ENCODE results near the gene CHRNA4.

The CHRNA4 gene

DNA sequence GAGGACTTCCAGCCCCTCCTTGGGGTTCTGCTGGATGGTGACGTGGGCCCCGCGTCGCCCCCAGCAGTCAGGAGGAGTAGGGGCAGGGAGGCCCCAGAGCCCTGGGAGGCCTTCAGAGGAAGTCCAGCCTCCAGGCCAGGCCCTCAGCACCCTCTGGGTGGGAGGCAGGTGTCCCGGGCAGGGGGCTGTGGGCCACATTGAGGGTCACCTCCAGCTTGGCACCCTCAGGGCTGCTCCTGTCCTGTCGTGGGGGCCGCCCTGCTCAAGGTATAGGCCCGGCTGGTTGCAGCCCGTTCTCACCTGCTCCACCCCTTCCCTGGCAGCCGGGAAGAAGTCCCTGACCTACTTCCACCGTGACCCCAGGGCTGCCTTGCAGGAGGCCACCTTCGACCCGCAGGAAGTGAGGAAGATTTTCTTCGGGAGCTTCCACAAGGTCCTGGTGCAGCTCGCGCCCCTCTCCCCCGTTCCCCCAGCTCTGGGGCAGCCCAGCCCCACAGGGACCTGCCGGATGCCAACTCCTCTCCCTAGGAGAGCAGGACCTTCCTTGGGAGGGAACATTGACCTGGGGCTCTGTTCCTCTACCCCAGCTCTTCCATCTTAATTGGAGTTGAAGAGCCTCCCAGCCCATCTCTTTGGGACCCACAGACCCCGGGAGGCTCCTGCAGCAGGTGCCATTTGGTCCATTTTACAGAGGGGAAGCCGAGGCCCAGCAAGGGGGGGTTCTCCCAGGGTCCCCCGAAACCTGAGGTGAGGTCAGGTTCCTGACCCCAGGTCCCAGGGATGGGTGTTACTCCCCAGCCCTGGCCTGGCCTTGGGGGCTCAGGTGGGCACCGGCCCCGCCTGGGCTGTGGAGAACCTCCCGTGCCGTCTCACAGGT, 41.7 kb downstream of the CHRNA4 start:
- DNase-seq = no peak

DNA sequence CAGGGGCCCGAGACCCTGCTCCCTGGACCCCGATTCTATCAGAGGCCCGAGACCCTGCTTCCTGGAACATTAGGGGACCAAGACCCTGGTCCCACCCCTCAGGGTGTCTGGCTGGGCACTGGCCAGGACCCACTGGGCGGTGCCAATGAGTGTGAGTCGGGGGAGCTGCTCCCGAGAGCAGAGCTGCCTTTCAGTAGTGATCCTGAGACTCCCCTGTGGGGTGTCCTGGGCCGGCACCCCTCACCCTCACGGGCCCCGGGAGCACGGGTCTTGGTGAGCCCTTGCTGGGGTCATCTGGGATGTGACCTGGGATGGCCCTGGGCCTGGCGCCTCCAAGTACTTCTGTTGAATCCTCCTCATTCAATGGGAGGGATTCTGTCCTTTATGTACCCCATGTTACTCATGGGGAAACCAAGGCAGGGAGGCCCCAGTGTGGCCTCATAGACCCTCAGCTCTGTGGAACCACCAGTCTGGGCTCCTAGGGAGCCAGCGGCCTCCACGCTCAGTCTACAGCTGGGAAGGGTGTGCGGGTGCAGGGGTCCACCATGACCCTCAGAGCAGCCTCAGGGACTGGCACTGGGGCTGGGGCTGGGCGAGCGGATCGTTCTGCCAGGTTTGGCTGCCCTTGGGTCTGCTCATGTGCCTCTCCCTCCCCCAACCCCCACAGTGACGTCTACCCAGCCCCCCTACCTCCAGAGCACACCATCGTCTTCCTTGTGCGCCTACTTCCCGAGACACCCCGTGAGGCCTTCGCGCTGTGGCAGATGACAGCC, 42.6 kb downstream of the CHRNA4 start:
- no peak for DNase-seq

DNA sequence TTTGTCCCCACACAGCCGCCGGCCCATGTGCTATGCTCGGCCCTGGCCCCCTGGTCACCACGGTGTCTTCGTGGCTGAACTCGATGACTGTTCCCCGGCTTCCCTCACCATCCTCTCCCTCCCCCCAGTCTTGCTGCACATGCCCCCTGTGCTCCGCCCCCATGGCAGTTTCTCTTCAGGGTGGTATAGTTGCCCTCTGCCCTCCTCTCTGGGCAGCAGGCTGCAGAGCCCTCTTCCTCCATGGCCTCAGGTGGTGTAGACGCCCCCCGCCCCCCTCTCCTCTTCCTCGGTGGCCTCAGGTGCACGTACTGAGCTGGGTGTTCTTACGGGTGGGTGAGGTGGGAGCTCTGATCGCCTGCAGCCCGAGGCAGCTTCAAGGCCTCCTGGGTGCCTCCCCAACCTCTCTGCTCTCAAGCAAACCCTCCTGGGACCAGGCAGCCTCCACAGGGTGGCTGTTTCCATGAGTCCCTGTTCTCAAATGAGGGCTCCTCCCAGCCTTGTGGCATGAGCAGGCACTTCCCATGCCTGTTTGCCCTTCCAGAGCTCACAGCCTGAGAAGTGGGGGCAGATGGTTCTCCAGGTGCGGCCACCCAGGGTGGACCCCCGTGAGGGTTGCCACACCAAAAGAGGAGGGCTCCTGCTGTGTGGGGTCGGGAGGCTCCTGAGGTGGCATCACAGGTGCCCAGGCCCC, 43.4 kb downstream of the CHRNA4 start:
- no peak for DNase-seq

DNA sequence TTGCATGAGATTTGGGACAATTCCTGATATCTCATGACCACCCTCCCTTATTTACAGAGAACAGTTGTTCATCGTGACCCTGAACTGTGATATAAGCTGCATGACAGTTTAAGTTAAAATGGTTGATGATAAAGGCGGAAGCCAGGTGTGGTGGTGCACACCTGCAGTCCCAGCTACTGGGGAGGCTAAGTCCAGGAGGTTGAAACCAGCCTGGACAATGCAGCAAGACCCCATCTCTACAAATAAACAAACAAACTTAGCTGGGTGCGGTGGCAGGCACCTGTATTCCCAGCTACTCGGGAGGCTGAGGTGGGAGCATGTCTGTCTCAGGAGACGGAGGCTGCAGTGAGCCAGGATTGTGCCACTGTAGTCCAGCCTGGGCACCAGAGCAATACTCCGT, 44.1 kb downstream of the CHRNA4 start:
- DNase-seq = no peak

DNA sequence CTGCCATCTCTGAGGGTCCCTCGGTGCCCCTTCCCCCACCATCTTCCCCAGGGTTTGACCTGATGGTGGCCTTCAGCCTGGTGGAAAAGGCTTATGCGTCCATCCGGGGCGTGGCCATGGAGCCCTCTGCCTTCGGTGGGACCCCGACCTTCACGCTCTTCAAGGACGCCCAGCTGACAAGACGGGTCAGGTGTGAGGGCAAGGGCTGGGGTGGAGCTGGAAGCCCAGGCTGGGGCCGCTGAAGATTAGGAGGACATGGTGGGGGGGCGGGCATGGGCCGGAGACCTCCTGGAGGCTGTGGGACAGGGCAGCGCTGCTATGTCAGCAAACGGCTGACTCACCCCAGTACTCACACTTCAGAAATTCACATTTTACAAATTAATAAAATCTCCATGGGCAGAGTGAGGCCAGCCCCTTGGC, 44.6 kb downstream of the CHRNA4 start:
- DNase-seq = no peak

DNA sequence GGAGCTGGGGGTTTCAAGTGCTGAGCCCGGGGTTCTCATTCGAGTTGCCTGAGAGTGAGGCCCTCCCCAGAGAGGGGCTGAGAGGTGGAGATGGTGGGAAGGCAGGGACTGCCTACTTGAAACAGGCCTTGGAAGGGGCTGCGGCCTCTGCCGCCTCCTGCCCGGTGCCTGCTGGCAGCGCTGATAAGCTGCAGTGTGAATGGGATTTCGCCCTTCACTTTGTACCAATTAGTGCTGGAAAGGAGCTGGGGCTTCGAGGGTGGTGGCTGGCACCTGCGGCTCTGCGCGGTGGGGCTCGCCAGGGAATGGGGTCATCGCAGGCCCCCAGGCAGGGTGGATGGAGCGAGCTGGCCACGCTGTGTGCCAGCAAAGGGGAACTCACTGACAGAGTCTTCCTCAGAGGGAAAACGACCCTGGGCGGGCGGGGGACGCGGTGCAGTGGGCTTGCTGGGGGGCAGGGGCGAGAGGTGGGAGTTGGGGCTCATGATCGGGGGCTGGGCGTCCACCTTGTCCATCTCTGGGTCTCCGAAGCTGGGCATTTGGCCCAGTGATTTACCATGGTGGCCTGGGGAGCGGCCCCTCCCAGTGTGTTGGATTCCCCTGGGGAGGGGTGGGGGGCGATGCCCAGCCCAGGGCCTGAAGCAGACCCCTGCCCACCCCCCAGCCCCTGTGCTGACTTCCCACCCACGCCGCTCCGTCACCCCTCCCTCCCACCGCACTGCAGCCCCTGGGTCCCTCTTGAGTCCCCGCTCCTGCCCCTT, 45.2 kb downstream of the CHRNA4 start:
- DNase-seq = no peak

DNA sequence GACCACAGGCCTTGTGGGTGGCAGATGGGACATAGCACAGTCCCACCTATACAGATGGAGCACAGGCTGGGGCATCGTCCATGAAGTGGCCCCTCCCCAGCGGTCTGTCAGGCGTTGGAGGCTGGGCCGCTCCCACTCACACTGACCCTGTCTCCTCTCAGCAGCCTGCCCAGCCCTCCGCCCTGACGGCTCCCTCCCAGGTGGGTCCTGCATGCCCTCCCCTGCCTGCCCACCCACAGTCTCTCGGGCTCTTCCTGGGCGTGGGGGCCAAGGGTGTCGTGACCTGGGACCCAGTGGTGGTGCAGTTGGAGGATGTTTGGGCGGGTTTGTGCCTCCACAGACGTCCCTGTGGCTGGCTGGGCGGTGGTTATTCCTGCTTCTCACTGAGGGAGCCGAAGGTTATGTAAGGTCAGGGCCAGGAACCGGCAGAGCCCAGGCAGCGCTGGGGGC, 45.9 kb downstream of the CHRNA4 start:
- DNase-seq = no peak

DNA sequence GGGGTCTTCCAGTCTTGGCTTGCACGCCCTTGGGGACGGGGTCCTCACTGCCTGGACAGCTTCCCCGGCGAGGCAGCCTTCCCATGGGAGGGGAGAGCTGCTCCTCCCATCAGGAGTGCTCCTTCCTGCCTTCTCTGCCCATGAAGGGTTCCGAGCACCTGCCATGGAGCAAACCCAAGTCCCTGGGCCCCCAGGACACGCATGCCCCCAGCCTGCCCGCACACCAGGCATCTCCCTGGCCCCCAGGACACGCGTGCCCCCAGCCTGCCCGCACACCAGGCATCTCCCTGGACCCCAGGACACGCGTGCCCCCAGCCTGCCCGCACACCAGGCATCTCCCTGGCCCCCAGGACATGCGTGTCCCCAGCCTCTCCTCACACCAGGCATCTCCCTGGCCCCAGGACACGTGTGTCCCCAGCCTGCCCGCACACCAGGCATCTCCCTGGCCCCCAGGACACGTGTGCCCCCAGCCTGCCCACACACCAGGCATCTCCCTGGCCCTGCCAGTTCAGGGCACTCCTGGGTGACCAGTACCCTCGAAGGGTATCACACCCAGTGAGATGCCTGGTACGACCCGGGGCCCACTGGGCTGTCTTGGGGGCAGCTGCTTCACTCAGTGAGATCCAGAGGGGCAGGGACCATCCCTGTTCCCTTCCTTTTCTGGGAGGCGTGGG, 46.4 kb downstream of the CHRNA4 start:
- no peak for DNase-seq

DNA sequence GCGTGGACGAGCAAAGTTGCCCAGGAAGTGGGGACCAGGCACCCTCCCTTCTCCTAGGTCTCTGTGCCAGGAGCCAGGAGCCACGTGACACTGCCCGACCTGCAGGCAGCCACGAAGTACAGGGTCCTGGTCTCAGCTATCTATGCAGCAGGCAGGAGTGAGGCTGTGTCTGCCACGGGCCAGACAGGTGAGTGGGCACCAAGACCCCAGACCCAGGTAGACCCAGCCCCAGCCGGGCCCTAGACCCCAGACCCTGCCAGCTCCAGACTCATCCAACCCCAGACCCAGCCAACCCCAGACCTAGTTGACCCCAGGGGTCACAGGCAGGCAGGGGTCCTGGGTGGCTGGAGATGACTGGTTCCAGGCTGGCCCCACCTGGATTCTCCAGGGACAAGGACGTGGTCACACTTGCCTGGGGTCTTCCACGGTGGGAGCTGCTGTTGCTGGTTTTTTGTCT, 47.1 kb downstream of the CHRNA4 start:
- no peak for DNase-seq

DNA sequence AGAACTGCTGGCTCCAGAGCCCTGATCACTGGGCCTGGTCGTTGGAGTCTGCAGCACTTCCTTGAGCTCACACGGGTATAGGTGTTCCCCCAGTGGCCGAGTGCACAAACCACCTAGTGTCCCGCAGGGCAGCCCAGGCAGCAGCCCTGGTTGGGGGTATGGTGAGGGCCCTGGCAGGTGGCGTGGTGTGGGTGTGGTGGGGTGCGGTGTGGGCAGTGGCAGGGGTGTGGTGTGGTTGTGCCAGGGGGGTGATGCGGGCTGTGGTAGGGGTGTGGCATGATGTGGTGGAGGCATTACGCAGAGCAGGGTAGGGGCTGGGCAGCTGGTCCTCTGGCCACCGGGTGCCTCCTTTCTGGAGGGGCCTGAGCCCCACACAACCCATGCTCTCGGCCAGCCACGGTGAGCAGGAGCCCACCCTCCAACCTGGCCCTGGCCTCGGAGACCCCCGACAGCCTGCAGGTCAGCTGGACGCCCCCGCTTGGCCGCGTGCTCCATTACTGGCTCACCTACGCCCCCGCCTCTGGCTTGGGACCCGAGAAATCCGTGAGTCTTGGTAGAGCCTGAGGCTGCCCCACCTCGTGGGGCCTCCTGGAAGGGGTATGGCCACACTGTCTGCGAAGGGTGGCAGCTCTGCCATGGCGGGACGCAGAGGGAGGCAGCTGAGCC, 47.7 kb downstream of the CHRNA4 start:
- DNase-seq = no peak

DNA sequence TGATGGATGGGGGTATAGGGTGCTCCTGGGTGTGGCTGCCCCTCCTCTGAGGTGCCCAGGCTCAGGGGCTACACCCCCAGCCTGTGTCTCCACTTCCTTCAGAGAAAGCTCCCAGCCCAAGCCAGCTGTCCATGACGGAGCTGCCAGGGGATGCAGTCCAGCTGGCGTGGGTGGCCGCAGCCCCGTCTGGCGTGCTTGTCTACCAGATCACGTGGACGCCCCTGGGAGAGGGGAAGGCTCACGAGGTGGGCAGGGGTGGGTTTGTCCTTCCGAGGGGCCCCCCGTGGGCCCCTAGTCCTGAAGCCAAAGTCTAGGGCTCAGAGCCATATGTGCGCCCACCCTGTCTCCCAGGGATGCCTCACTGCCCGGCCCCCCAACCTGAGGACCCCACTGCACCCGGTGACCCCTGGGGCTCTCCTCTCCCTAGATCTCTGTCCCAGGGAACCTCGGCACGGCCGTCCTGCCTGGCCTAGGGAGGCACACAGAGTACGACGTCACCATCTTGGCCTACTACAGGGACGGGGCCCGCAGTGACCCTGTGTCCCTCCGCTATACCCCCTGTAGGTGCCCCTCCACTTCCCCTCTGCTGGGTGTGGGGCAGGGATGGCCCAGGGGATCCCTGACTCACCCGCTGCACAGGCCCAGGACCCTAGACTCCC, 48.3 kb downstream of the CHRNA4 start:
- DNase-seq = no peak

DNA sequence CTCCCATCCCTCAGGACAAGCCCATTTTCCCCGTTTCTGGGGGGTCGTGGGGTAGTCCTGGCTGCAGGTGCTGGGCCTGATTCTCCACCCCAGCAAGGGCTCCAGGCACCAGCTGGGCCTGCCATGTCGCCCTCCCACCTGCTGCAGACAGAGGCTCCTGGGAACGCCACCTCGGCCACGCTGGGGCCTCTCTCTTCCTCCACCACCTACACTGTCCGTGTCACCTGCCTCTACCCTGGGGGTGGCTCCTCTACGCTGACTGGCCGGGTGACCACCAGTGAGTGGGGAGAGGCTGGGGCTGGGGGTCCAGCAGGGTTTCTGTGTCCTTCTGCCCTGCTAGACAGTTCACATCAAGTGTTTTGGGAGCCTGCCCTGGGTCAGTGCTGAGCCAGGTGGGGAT, 48.9 kb downstream of the CHRNA4 start:
- DNase-seq = no peak

DNA sequence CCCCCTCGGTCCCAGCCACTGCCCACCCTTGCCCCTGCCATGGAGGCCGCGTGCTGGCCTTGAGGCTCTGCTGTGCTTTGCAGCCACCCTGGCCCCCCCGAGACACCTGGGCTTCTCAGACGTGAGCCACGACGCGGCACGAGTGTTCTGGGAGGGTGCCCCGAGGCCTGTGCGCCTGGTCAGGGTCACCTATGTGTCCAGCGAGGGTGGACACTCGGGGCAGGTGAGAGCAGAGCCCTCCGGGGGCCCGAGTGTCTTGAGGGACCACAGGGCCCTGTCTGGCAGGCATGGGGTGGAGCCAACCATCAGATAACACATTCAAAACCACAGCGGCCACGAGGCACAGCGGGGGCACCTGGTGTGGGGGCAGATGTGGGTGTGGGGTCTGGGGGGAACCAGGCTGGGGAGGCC, 49.3 kb downstream of the CHRNA4 start:
- no peak for DNase-seq

DNA sequence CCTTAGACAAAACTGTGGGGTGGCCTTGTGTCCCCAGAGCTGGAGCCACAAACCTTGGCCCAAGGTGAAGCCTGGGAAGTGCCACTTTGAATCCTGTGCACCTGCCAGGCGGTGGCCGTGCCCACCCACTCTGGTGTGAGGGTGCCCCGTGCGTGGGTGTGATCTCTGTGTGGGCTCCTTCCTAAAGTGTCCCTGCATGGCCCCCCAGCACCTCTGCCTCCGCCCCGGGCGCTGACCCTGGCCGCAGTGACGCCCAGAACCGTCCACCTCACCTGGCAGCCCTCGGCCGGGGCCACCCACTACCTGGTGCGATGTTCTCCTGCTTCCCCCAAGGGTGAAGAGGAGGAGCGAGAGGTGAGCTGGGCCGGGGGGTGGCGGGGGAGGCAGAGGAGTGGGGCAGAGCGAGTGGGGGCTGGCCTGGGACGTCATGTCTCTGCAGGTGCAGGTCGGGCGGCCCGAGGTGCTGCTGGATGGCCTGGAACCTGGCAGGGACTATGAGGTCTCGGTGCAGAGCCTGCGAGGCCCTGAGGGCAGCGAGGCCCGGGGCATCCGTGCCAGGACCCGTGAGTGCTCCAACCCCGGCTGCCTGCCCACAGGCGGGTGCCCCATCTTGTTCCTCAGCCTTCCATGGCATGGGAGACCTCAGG, 49.8 kb downstream of the CHRNA4 start:
- DNase-seq = no peak

DNA sequence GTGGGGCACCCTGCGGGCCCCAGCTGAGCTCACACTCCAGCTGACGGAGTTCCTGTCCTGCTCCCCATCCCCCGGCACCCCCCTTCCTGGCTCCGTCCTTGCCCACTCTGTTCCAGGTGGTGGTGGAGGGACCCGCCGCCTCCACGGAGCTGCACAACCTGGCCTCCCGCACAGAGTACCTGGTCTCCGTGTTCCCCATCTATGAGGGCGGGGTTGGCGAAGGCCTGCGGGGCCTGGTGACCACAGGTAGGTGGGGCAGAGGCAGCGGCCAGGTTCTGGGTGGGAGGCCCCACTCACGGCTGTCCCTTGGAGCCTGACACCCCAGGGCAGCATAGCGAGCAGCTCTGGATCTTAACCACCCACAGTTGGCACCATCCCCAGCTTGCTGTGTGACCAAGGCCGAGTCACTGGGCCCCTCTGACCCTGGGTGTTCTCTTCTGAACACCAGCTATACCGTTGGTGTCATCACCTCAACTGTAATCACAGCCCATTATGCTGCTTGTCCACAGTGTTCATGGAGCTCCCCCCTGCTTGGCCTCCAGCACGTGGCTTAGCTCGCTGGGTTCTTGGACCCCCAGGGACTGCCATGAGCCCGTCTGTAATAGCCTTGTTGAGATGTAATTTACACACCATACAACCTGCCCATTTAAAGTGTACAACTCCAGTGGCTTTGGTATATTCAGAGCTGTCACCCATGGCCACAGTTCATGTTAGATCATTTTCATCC, 50.7 kb downstream of the CHRNA4 start:
- DNase-seq = no peak

DNA sequence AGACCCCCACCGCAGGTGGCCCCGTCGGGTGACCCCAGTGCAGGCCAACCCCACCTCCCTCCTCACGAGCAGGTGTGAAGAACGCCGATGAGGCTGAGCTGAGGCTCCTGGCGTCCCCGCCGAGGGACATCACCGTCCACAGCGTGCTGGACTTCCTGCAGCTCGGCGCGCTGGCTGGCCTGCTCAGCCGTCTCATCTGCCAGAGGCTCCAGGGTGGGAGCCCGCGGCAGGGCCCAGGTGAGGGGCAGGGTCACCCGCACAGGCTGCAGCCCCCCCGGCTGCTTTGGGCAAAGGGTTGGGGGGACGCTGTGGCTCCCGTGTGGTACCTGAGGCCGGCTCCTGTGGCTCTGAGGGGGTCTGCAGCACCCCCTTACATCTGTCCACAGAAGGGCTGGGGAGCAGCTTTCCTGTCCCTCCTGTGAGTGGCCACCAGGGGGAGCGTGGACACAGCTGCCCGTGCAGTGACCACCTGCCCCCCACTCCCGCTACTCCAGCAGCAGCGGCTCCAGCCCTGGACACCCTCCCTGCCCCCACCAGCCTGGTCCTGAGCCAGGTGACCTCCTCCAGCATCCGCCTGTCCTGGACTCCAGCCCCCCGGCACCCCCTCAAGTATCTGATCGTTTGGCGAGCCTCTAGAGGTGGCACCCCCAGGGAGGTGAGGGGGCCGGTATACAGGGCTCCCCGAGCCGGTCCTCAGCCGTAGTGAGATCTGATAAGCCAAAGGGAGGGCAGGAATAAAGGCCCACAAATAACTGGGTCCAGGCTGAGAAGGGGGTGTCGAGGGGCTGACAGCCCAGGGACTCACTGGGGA, 51.7 kb downstream of the CHRNA4 start:
- no peak for DNase-seq

DNA sequence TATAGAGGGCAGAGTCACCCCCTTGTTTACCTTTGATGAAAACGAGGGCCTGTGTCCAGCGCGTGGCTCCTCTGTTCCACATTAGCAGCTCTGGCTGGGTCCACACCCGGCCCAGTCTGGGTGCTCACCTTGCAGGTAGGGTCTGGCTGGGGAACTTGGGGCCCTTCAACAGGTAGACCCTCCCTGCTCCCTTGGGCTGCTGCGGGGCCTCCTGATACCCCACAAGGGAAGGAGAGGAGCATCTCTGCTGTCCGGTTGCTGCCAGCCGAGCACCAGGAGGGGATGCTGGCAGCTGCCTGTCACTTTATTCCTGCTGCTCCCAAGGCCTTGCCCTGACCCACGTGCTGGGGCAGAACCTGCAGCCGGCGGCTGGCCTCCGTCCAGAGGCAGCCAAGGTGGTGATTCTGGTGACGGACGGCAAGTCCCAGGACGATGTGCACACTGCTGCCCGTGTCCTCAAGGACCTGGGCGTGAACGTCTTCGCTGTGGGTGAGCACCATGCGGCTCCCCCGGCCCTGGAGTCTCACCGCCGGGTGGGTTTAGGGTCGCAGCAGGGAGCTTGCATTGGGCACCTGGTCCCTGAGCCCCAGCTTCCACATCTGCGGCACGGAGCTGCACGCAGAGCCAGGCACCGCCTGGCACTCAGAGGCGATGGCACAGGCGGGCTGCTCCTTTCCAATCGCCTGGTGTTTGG, 52.8 kb downstream of the CHRNA4 start:
- DNase-seq = no peak
